ENCODE data around the gene BEND6.
"Not testable (repeated sequence)": the region's sequence is repeated elsewhere in the genome, so short reads cannot be mapped to it uniquely, and the experiment has no call there.

BEND6 gene

GRCh38 chr6:56984361-56984760, 29.5 kb downstream of the BEND6 start:
- DNase-seq (ENCODE audit: low read depth in 2 of 2): no peak

DNA sequence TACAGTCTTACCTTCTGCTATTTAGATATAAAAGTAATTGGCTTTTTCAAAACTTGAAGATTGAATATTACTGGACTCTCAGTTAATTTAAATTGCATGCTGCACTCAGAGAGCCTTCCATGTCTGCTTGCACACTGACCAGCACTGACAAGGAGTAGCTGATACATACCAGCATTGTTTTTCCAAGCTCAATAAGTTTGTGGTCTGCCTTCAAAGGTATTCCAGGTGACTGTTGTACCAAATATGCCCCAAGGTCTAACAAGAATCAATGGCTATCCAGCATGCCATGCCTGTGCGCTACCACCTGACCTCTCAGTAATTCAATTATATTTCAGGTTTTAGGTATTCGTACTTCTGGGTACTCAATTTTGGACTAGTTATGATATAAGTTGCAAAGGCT, 30.0 kb downstream of the BEND6 start:
- no peak for DNase-seq (ENCODE audit: low read depth in 2 of 2)

GRCh38 chr6:56986611-56987010, 31.7 kb downstream of the BEND6 start:
- no peak for DNase-seq (ENCODE audit: low read depth in 2 of 2)

- DNase-seq (ENCODE audit: low read depth in 2 of 2): no peak
These were observed 33.2 kb downstream of the BEND6 start for GRCh38 chr6:56988145-56988544.

GRCh38 chr6:56992036-56992435, 37.1 kb downstream of the BEND6 start:
- no peak for DNase-seq (ENCODE audit: low read depth in 2 of 2)

- DNase-seq (ENCODE audit: low read depth in 2 of 2): no peak
These were observed 37.8 kb downstream of the BEND6 start for GRCh38 chr6:56992703-56993102.

- no peak for DNase-seq (ENCODE audit: low read depth in 2 of 2)
These were observed 40.5 kb downstream of the BEND6 start for GRCh38 chr6:56995347-56995902.

- DNase-seq (ENCODE audit: low read depth in 2 of 2): no peak
These were observed 41.5 kb downstream of the BEND6 start for GRCh38 chr6:56996401-56996800.

DNA sequence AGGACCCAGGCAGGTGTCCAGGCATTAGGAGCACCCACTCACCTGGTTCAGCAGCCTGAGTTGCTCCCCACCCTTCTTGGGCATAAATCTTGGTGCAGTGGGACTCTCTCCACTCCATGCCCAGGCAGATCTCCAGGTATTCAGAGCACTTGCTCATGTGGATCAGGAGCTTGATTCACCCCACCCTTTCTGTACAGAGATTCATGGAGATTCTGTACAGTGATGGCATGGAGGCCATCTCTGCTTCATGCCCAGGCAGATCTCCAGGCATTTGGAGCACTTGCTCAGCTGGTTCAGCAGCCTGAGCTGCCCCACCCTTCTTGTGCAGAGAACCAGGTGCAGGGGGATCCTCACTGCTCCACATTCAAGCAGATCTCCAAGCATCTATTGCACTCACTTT, 44.1 kb downstream of the BEND6 start:
- no peak for DNase-seq (ENCODE audit: low read depth in 2 of 2)

DNA sequence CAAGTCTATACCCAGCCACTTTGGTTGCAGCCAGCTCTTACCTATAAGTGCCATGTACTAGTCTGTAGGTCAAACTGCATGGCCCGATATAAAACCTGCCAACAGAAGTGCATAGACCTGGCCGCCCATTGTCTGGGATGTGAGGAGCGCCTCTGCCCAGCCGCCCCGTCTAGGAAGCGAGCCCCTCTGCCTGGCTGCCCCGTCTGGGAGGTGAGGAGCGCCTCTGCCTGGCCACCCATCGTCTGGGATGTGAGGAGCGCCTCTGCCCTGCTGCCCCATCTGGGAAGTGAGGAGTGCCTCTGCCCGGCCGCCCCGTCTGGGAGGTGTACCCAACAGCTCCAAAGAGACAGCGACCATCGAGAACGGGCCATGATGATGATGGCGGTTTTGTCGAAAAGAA, 44.8 kb downstream of the BEND6 start:
- DNase-seq (ENCODE audit: low read depth in 2 of 2): not testable (repeated sequence)

- DNase-seq (ENCODE audit: low read depth in 2 of 2): no peak
These were observed 47.3 kb downstream of the BEND6 start for GRCh38 chr6:57002197-57002596.

DNA sequence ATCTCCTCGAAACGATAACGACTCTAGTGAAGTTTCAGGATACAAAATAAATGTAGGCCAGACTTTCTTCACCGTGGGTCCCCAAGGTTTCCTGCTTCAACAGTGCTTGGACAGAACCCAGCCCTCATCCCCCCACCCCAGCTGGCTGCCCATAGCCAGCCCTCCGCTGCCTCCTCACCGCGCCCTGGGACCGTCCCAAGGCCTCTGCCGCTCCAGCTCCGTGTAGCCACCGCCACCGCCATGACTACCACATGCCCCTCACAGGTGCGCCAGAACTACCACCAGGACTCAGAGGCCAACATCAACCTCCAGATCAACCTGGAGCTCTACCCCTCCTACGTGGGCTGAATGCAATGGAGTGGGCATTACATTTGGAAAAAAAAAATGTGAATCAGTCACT, 49.4 kb downstream of the BEND6 start:
- DNase-seq (ENCODE audit: low read depth in 2 of 2): no peak

DNA sequence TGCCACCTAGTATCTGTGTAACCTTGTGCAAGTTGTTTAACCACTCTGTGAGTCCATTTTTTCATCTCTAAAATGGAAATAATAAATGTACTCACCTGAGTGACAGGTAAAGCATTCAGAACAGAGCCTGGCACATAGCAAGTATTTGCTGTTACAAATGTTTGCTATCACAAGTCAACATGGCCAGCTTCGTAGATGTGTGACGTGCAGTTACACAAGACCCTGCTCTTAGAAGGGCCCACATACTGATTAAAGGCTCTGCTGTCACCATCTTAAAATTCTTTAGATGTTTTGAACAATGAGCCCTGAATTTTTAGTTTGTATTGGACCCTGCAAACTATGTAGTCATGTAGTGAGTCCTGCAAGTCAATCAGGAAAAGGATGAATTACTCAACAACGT, 51.2 kb downstream of the BEND6 start:
- DNase-seq (ENCODE audit: low read depth in 2 of 2): no peak

DNA sequence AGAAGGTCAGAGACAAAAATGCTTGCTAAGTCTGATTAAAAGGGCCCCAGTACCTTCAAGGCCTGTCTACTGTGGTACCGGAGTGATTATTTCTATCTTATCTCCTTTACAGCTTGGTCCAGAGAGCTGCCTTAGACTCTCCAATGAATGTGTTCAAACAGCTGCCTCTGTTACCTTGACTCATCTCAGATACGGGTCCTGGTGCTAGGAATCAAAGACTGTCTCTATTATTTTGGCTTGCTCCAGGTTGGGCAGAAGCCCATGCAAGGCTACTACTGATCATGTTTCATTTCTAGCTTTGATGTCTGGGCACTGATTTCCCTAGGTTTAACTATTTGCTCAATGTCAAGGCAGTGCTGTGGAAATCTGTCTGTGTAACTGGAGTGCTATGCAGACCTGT, 53.2 kb downstream of the BEND6 start:
- not testable (repeated sequence) for DNase-seq (ENCODE audit: low read depth in 2 of 2)

GRCh38 chr6:57013521-57013926, 58.6 kb downstream of the BEND6 start:
- no peak for DNase-seq (ENCODE audit: low read depth in 2 of 2)

DNA sequence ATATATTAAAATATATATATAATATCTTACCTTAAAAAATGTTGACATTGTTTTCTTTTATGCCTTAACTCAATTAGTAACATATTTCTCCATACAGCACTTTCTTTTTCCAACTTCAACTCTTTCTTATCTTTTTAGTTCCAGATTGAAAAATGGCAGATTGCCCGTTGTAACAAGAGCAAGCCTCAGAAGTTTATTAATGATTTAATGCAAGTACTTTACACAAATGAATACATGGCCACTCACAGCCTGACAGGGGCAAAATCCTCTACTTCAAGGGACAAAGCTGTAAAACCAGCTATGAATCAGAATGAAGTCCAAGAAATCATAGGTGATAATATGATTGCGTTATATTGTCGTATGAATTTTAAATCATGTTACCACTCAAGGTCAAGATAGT, 62.2 kb downstream of the BEND6 start:
- no peak for DNase-seq (ENCODE audit: low read depth in 2 of 2)

DNA sequence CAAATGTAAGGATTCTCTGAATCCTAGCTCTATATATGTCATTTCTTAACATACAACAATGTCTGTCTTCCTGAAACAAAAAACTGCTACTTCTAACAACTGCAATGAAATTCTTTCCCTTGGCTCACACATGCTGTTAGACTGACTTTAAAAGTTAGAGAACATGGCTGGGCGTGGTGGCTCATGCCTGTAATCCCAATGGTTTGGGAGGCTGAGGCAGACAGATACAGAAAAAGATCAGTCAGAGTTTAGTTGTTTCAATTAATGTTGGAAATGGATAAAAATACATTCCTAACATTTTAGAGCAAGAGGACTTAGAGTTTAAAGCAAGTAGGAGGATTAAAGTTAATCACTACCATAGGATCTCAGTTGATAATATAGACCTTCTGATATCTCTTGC, 62.9 kb downstream of the BEND6 start:
- no peak for DNase-seq (ENCODE audit: low read depth in 2 of 2)

DNA sequence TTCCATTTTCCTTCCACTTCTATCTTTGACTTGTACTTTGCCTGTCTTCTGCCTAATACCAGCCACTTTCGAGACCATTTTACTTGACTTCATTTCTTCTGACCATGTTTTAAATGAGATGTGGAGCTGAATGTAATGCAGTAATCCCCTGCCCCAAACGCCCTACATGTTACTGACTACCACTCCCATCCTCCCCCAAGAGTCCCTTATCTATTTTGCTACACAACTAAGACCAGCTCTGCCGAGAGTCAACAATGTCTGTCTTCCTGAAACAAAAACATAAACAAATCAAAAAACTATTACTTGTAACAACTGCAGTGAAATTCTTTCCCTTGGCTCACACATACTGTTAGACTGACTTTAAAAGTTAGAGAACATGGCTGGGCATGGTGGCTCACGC, 64.5 kb downstream of the BEND6 start:
- DNase-seq (ENCODE audit: low read depth in 2 of 2): no peak

GRCh38 chr6:57021086-57021720, 66.3 kb downstream of the BEND6 start:
- no peak for DNase-seq (ENCODE audit: low read depth in 2 of 2)

GRCh38 chr6:57024321-57024720, 69.4 kb downstream of the BEND6 start:
- DNase-seq (ENCODE audit: low read depth in 2 of 2): no peak

DNA sequence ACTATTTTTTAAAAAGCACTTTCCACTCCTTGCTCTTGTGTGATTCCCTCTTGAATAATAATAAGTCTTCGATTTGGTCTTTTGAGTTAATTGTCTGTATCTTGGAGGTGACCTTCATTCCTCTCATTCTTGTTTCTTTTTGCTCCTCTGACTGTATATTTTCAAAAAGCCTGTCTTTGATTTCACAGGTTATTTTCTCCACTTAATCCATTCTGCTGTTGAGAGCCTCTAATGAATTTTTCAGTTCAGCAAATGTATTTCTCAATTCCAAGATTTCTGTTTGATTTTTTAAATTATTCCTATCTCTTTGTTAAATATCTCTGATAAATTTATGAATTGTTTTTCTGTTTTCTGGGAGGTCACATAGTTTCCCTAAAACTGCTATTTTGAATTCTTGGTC, 69.9 kb downstream of the BEND6 start:
- DNase-seq (ENCODE audit: low read depth in 2 of 2): no peak

DNA sequence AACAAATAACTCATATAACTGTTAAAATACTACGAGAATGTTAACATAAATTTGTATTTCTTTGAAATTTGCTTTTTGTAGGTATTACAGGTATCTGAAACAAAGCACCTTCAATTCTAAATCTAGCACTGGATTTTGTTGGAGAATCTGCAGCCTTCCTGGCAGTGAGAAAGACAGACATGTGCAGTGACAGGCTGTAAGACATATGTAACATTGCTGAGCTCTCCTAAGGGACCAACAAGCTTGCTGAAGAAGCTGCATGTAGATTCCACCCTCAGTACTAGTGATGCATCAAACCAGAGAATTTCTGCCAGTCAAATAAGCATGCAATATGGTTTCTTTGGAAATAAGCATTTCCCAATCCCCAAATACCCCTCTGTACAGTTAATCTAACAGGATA, 71.1 kb downstream of the BEND6 start:
- DNase-seq (ENCODE audit: low read depth in 2 of 2): no peak

DNA sequence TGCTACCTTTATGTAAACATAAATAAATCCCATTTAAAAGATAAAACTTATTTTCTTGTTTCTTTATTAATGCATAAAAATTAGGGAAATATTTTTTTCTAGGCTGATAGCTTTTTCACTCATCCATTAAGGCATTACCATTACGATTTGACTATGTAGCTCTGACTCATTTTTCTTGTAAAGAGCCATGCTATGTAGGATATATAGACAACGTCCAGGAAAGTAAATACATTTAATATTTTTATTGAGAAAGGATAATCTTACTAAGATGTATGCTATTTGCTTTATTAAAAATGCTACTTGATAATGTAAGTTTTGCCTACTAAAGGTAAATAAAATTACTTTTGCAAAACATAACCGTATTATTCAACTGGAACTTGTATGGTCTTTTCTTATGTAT, 72.4 kb downstream of the BEND6 start:
- DNase-seq (ENCODE audit: low read depth in 2 of 2): no peak

GRCh38 chr6:57029213-57029612, 74.3 kb downstream of the BEND6 start:
- DNase-seq (ENCODE audit: low read depth in 2 of 2): no peak

Measured in stimulated activated CD4-positive, alpha-beta T cell treated with anti-CD3 and anti-CD28 coated beads, Interleukin-1b, Interleukin-23, amount 100 ng/mL, for 4 hours (primary cell).